ENCODE results near the gene BIRC2. TPM values are rescaled to one million over a fixed set of nuclear protein-coding genes. Genes with fewer than 3 reads are reported as not detected.

The BIRC2 gene
- 25.2 and 38.2 TPM in 2 replicates for total RNA-seq (2014; rRNA removed; shearing (Covaris generic))
- polyA plus RNA-seq (2016; fragmentation: Nextera tagmentation; extraction: Ambion mirVana) = 15.3 and 15.7 TPM in 2 replicates
- long read RNA-seq, partial matches to known transcripts = 2 of 10 reads
- long read RNA-seq, other reads (novel, unspliced or antisense) = 6 of 10 reads

- Histone ChIP-seq H3K9me2 (ENCODE audit: insufficient read depth) (no peaks in the 10 kb centered on the region), H4K20me1 (replicated peaks; ENCODE audit: insufficient read depth) (peaks cover 3% of the 10 kb centered on the region; the same call in 1 of the 2 replicates), H3K4me1 (ENCODE audit: insufficient read depth) (peaks cover 11% of the 10 kb centered on the region), H3K27ac (ENCODE audit: low read depth) (peak within 1 kb of the TSS; percentile 88), H3K4me3 (peak within 1 kb of the TSS; percentile 93), H3K36me3 (ENCODE audit: insufficient read depth) (no peaks in the 10 kb centered on the region), H3K79me2 (replicated peaks; ENCODE audit: insufficient read depth) (peaks cover 29% of the 10 kb centered on the region), H3K27me3 (ENCODE audit: insufficient read depth) (no peaks in the 10 kb centered on the region), H3K4me2 (peak within 1 kb of the TSS; percentile 99), H3F3A (replicated peaks; ENCODE audit: low read depth) (no peaks in the 10 kb centered on the region), H2AFZ (peak within 1 kb of the TSS; percentile 97)
- ATAC-seq = peak; percentile 97
- Mint-ChIP-seq H3K4me1 (peaks cover 13% of the 10 kb centered on the region), H3K9me3 (no peaks in the 10 kb centered on the region), H3K4me3 (peak within 1 kb of the TSS; percentile 98), H3K27me3 (ENCODE audit: insufficient read depth, low read depth, poor library complexity) (peaks cover 2% of the 10 kb centered on the region), H3K27ac (peak within 1 kb of the TSS; percentile 95), H3K36me3 (ENCODE audit: low read depth) (peaks cover 7% of the 10 kb centered on the region; the same call in 1 of the 3 replicates)
- peak; percentile 96 for DNase-seq (ENCODE audit: low spot score)
- no peak for TF ChIP-seq ZNF462 (CRISPR knock-in tag; IDR thresholded peaks at IDR 0.05)
- peak; percentile 98 for TF ChIP-seq CREB1 (CRISPR knock-in tag; IDR thresholded peaks at IDR 0.05; ENCODE audit: low read depth)
- peak; percentile 42 to 77; a peak in 3 of 4 replicates for TF ChIP-seq CTCF (conservative IDR thresholded peaks at IDR 0.05; ENCODE audit: low read depth in 2 of 2)
- no peak for TF ChIP-seq ZNF331 (CRISPR knock-in tag; IDR thresholded peaks at IDR 0.05; ENCODE audit: low read depth)
- no peak for TF ChIP-seq EZH2phosphoT487 (IDR thresholded peaks at IDR 0.05; ENCODE audit: unreplicated experiment)
- TF ChIP-seq ZNF114 (CRISPR knock-in tag; IDR thresholded peaks at IDR 0.05) = no peak
- no peak for TF ChIP-seq STAT1 (IDR thresholded peaks at IDR 0.05; ENCODE audit: unreplicated experiment)
- TF ChIP-seq JUNB (IDR thresholded peaks at IDR 0.05; ENCODE audit: unreplicated experiment) = no peak
- no peak for TF ChIP-seq ETS1 (IDR thresholded peaks at IDR 0.05)
- peak; percentile 84 for TF ChIP-seq POLR2AphosphoS5 (IDR thresholded peaks at IDR 0.05; ENCODE audit: low read depth)
- TF ChIP-seq REST (IDR thresholded peaks at IDR 0.05; ENCODE audit: unreplicated experiment) = peak; percentile 3
- no peak for TF ChIP-seq EZH2 (IDR thresholded peaks at IDR 0.05; ENCODE audit: low read depth, unreplicated experiment)
- no peak for TF ChIP-seq NANOG (IDR thresholded peaks at IDR 0.05; ENCODE audit: borderline replicate concordance)
Observed at GRCh38 chr11:102346748-102347461, at the start of gene BIRC2. Gene BIRC2 (plus strand): TSS chr11:102347214. CDS start chr11:102349855, 2,641 bp downstream.

Data from GM23338 (cell line).